Loucy (cell line): ENCODE measurements around the gene DCP1B.

Experiments used
- H2AFZ ChIP-seq: fragments of 200-600 bp; sonication (generic); 2 replicates; pipeline ENCODE4 v1.6.0; 2016; ENCODE audit warnings: antibody characterized with exemption, mild to moderate bottlenecking, low read length, moderate library complexity
- H3F3A ChIP-seq: fragments of 200-600 bp; 2 replicates; pipeline ENCODE4 v1.6.0; 2016; ENCODE audit warnings: antibody characterized with exemption, low read depth, mild to moderate bottlenecking
- H3K27me3 ChIP-seq: fragments of 200-600 bp; sonication (generic); 2 replicates; pipeline ENCODE4 v1.6.1; 2014; ENCODE audit warnings: low read length, mild to moderate bottlenecking; ENCODE audit not compliant: insufficient read depth, poor library complexity, severe bottlenecking
- H3K36me3 ChIP-seq: fragments of 200-600 bp; sonication (generic); 2 replicates; pipeline ENCODE4 v1.6.1; 2016; ENCODE audit warnings: low read length; ENCODE audit not compliant: insufficient read depth
- H3K4me1 ChIP-seq: fragments of 200-600 bp; sonication (generic); 2 replicates; pipeline ENCODE4 v1.5.1; 2014; ENCODE audit warnings: low read length, mild to moderate bottlenecking; ENCODE audit not compliant: insufficient read depth, poor library complexity, severe bottlenecking
- H3K4me2 ChIP-seq: fragments of 200-600 bp; sonication (generic); 2 replicates; pipeline ENCODE4 v1.6.0; 2014; ENCODE audit warnings: antibody characterized with exemption, low read length, low read depth, mild to moderate bottlenecking; ENCODE audit not compliant: poor library complexity, severe bottlenecking
- H3K4me3 ChIP-seq: fragments of 200-600 bp; sonication (generic); 2 replicates; pipeline ENCODE4 v1.5.1; 2014; ENCODE audit warnings: low read length, mild to moderate bottlenecking, mixed read lengths; ENCODE audit not compliant: poor library complexity, severe bottlenecking
- H3K79me2 ChIP-seq: fragments of 200-600 bp; sonication (generic); 2 replicates; pipeline ENCODE4 v1.6.1; 2014; ENCODE audit warnings: low read length; ENCODE audit not compliant: insufficient read depth
- H3K9ac ChIP-seq: fragments of 200-600 bp; sonication (generic); 2 replicates; pipeline ENCODE4 v1.6.0; 2014; ENCODE audit warnings: mild to moderate bottlenecking, low read depth, low read length, moderate library complexity; ENCODE audit not compliant: poor library complexity, severe bottlenecking
- H3K9me2 ChIP-seq: fragments of 200-600 bp; sonication (generic); replicated peaks from 2 replicates; pipeline ENCODE4 v1.6.1; 2016; ENCODE audit warnings: low read depth, low read length, mixed read lengths
- H3K9me3 ChIP-seq: fragments of 200-600 bp; sonication (generic); 2 replicates; pipeline ENCODE4 v1.6.1; 2014; ENCODE audit warnings: mild to moderate bottlenecking, antibody characterized with exemption, low read length, low read depth; ENCODE audit not compliant: insufficient read depth
- H4K20me1 ChIP-seq: fragments of 200-600 bp; sonication (generic); 2 replicates; pipeline ENCODE4 v1.6.0; 2014; ENCODE audit warnings: antibody characterized with exemption, low read length, mild to moderate bottlenecking; ENCODE audit not compliant: insufficient read depth, poor library complexity, severe bottlenecking
- EZH2phosphoT487 ChIP-seq: fragments of 200-600 bp; IDR thresholded peaks from 2 replicates; pipeline ENCODE4 v1.6.1; 2018; ENCODE audit warnings: antibody characterized with exemption, mild to moderate bottlenecking, moderate library complexity, borderline replicate concordance
- TF ChIP-seq, protein P1 (sequence below): fragments of 200-600 bp; sonication (generic); conservative IDR thresholded peaks from 2 replicates; pipeline ENCODE4 v1.5.1; 2014; ENCODE audit warnings: mild to moderate bottlenecking, antibody characterized with exemption, low read length

Gene DCP1B

DNA sequence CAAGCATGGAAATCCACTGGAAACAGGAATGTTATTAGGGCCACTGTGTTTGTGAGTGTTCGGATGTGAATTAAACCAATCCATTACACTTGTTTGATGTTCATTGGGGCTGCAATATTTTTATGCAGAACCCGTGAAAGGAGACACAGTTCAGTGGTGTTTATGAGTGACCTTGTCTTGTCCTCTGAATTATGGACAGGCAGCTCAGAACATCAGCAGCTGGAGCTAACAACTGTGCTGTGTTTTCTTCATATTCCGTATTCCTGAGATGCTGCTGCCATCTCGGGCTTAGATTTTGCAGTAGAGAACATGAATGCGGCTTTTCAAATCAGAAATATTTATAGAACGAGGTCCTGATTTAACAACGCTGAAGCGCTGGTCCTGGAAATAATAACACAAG lies 28.2 kb upstream of the DCP1B start:
- no peaks in the 10 kb centered on the region for H4K20me1 ChIP-seq
- H3K9ac ChIP-seq, result no peak overlapping the region
- no peaks in the 10 kb centered on the region for H3K36me3 ChIP-seq
- H3K4me1 ChIP-seq, result peaks cover 7% of the 10 kb centered on the region
- no peaks in the 10 kb centered on the region for H3K79me2 ChIP-seq
- H3K27me3 ChIP-seq, result peaks cover 35% of the 10 kb centered on the region
- H3K9me3 ChIP-seq, result no peaks in the 10 kb centered on the region
- no peak overlapping the region for H2AFZ ChIP-seq
- no peak overlapping the region for H3K4me3 ChIP-seq
- TF ChIP-seq, protein P1, sequence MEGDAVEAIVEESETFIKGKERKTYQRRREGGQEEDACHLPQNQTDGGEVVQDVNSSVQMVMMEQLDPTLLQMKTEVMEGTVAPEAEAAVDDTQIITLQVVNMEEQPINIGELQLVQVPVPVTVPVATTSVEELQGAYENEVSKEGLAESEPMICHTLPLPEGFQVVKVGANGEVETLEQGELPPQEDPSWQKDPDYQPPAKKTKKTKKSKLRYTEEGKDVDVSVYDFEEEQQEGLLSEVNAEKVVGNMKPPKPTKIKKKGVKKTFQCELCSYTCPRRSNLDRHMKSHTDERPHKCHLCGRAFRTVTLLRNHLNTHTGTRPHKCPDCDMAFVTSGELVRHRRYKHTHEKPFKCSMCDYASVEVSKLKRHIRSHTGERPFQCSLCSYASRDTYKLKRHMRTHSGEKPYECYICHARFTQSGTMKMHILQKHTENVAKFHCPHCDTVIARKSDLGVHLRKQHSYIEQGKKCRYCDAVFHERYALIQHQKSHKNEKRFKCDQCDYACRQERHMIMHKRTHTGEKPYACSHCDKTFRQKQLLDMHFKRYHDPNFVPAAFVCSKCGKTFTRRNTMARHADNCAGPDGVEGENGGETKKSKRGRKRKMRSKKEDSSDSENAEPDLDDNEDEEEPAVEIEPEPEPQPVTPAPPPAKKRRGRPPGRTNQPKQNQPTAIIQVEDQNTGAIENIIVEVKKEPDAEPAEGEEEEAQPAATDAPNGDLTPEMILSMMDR, result no peak
- no peaks in the 10 kb centered on the region for H3F3A ChIP-seq
- H3K4me2 ChIP-seq, result no peak overlapping the region
- H3K9me2 ChIP-seq, result no peaks in the 10 kb centered on the region

DNA sequence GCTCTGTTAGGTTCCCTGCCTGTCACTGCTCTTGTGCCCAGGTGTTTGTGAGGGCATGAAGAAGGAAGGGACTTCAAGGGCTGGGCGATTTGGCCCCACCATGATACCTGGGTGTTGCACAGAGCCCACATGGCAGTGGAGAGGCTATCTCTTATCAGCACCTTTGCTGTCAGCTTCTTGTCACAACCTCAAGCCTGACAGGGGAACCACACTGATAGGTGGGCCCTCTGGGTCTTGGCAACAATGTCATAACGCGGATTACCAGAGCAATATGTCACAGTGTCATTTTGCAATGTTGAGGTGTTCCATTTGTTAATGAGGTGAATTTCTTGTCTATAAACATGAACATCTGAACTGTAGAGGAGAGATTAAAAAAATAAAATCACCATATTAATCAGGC lies 25.6 kb upstream of the DCP1B start:
- H2AFZ ChIP-seq, result no peak overlapping the region
- H3K36me3 ChIP-seq, result no peaks in the 10 kb centered on the region
- H3K27me3 ChIP-seq, result peaks cover 50% of the 10 kb centered on the region
- H3K79me2 ChIP-seq, result no peaks in the 10 kb centered on the region
- H3K9me3 ChIP-seq, result no peaks in the 10 kb centered on the region
- no peaks in the 10 kb centered on the region for H3K9me2 ChIP-seq
- no peaks in the 10 kb centered on the region for H3F3A ChIP-seq
- no peak overlapping the region for H3K4me2 ChIP-seq
- no peak for TF ChIP-seq EZH2phosphoT487
- TF ChIP-seq, protein P1, result no peak
- H3K4me1 ChIP-seq, result peaks cover 4% of the 10 kb centered on the region
- no peaks in the 10 kb centered on the region for H4K20me1 ChIP-seq
- no peak overlapping the region for H3K9ac ChIP-seq
- H3K4me3 ChIP-seq, result no peak overlapping the region

DNA sequence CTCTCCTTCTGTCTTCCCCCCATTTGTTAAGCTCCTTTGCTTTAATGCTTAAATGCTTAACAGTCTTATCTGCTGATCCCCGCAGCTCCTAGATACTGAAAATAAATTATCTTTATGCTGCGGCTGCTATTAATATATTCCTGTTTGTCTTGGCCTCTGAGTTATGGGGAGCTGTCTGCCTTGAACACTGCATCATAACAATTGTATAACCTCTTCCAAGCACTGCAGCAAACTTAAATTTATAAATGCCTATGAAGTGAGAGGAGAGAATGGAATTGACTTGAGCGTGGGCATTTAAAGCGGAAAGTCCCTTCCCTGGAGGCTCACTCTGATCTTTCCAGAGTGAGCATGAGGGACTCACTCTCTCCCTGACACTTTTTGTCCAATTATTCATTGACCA lies 23.1 kb upstream of the DCP1B start:
- H3K79me2 ChIP-seq, result no peaks in the 10 kb centered on the region
- no peaks in the 10 kb centered on the region for H3K9me3 ChIP-seq
- H3F3A ChIP-seq, result no peaks in the 10 kb centered on the region
- no peaks in the 10 kb centered on the region for H4K20me1 ChIP-seq
- H3K4me3 ChIP-seq, result no peak overlapping the region
- no peak overlapping the region for H3K9ac ChIP-seq
- H3K4me2 ChIP-seq, result no peak overlapping the region
- H2AFZ ChIP-seq, result no peak overlapping the region
- no peaks in the 10 kb centered on the region for H3K36me3 ChIP-seq
- TF ChIP-seq EZH2phosphoT487, result no peak
- TF ChIP-seq, protein P1, result no peak
- H3K27me3 ChIP-seq, result peaks cover 36% of the 10 kb centered on the region
- H3K9me2 ChIP-seq, result no peaks in the 10 kb centered on the region
- no peaks in the 10 kb centered on the region for H3K4me1 ChIP-seq
